K562 (cell line): Measurements from ENCODE around the gene CHRM1. TPM values are rescaled to one million over a fixed set of nuclear protein-coding genes. Genes with fewer than 3 reads are reported as not detected.

Source experiments
- ATAC-seq: fragments of 200-7000 bp; cut with Tn5 transposase; 3 replicates; pipeline ENCODE4 v1.9.1; 2020; ENCODE audit warnings: moderate library complexity
- BruUV-seq: library from RNA; stranded (reverse); fragments of 400-500 nt; replicated peaks from 2 replicates; lab custom pipeline; 2021; lab: Mats Ljungman, UMichigan
- CTCF ChIA-PET: fragments of 300-600 bp; formaldehyde crosslinking; extraction: SDS; loops from one replicate; lab custom pipeline; 2021; ENCODE audit warnings: low intra/inter-chr PET ratio; lab: Yijun Ruan, JAX
- POLR2A ChIA-PET: fragments of 300-600, 350-650 bp; sonication (Branson Sonifier 250); formaldehyde crosslinking; extraction: SDS; loops from one replicate; lab custom pipeline; 2021; ENCODE audit warnings: antibody characterized with exemption, inconsistent platforms; lab: Yijun Ruan, JAX
- DNase-seq, 4 experiments: peaks; one replicate each; pipeline versions ENCODE4 v3.0.0 to v3.0.0-alpha.2; 2011 to 2018; ENCODE audit warnings: low spot score in 3 of 4, mixed read lengths in 3 of 4; ENCODE audit errors: extremely low read depth in 1 of 4
- FAIRE-seq: peaks from 2 replicates; lab custom pipeline; 2011; peaks lifted over from hg19 to GRCh38; lab: Jason Lieb, UNC
- H2AFZ ChIP-seq: 2 replicates; pipeline ENCODE4 v1.6.0; 2011; ENCODE audit warnings: low read depth, low read length, control low read depth, inconsistent platforms
- H3K27ac ChIP-seq: fragments of 200-600 bp; 3 replicates; pipeline ENCODE4 v1.8.0; 2011; ENCODE audit warnings: low read depth, mild to moderate bottlenecking, control low read depth, inconsistent platforms, low read length, moderate library complexity, mixed read lengths; ENCODE audit errors: extremely low read depth
- H3K27me3 ChIP-seq, 2 experiments: fragments of 300-600 bp in 1 of 2; 2 replicates in 1 of 2; 3 replicates in 1 of 2; pipeline versions ENCODE4 v1.6.0 to v1.8.0; 2011; ENCODE audit warnings: inconsistent platforms in 2 of 2, low read length in 2 of 2, mild to moderate bottlenecking in 1 of 2, mixed read lengths in 1 of 2, moderate library complexity in 1 of 2; ENCODE audit not compliant: control insufficient read depth in 2 of 2, insufficient read depth in 2 of 2
- H3K36me3 ChIP-seq: fragments of 300-600 bp; 3 replicates; pipeline ENCODE4 v1.8.0; 2011; ENCODE audit warnings: mild to moderate bottlenecking, low read length, inconsistent platforms; ENCODE audit not compliant: control insufficient read depth, insufficient read depth
- H3K4me1 ChIP-seq, 2 experiments: fragments of 200-600 bp in 1 of 2; replicated peaks in 1 of 2; 2 replicates in 1 of 2; 3 replicates in 1 of 2; pipeline versions ENCODE4 v1.5.1 to v1.8.0; 2011; ENCODE audit warnings: inconsistent platforms in 2 of 2, low read length in 2 of 2, mild to moderate bottlenecking in 1 of 2, mixed read lengths in 1 of 2, moderate library complexity in 1 of 2; ENCODE audit not compliant: control insufficient read depth in 2 of 2, insufficient read depth in 2 of 2
- H3K4me2 ChIP-seq: 2 replicates; pipeline ENCODE4 v1.6.1; 2011; ENCODE audit warnings: low read length, control low read depth, inconsistent platforms, mixed read lengths; ENCODE audit not compliant: insufficient read depth
- H3K4me3 ChIP-seq: fragments of 200-600 bp; sonication (generic), shearing (Covaris generic); 2 replicates; pipeline ENCODE4 v1.5.1; 2016; ENCODE audit warnings: control low read depth, inconsistent platforms
- H3K79me2 ChIP-seq: fragments of 200-600 bp; 3 replicates; pipeline ENCODE4 v1.8.0; 2011; ENCODE audit warnings: low read length, inconsistent platforms; ENCODE audit not compliant: control insufficient read depth, insufficient read depth
- H3K9ac ChIP-seq, 2 experiments: 2 replicates each; pipeline versions ENCODE4 v1.6.0 to v1.6.1; 2011; ENCODE audit warnings: low read depth in 2 of 2, low read length in 2 of 2, control low read depth in 1 of 2, inconsistent platforms in 1 of 2, mild to moderate bottlenecking in 1 of 2, mixed read lengths in 1 of 2; ENCODE audit not compliant: insufficient read depth in 1 of 2
- H3K9me1 ChIP-seq: one replicate; pipeline ENCODE4 v1.6.0; 2011; ENCODE audit warnings: inconsistent platforms, mild to moderate bottlenecking, low read length, moderate library complexity; ENCODE audit not compliant: control insufficient read depth, insufficient read depth
- H3K9me3 ChIP-seq: replicated peaks from 2 replicates; pipeline ENCODE4 v1.5.1; 2011; ENCODE audit warnings: low read depth, low read length, inconsistent platforms; ENCODE audit not compliant: control insufficient read depth, insufficient read depth
- H4K20me1 ChIP-seq: replicated peaks from 2 replicates; pipeline ENCODE4 v1.6.1; 2011; ENCODE audit warnings: low read length, inconsistent platforms, mixed read lengths; ENCODE audit not compliant: control insufficient read depth, insufficient read depth
- BHLHE40 ChIP-seq: IDR thresholded peaks from 2 replicates; pipeline ENCODE4 v1.6.1; 2011; ENCODE audit warnings: low read length, improper control_type of control experiment
- CEBPG ChIP-seq, 3 experiments: fragments of 200-800 bp in 1 of 3; sonication (Bioruptor generic) in 1 of 3; sonication (generic) in 1 of 3; formaldehyde crosslinking in 1 of 3; IDR thresholded peaks in 2 of 3; conservative IDR thresholded peaks in 1 of 3; 2 replicates each; pipeline versions ENCODE4 v1.6.1 to v1.8.0; 2016 to 2022; ENCODE audit warnings: missing compliant biosample characterization in 2 of 3, missing genetic modification characterization in 2 of 3, mild to moderate bottlenecking in 1 of 3, missing genetic modification reagents in 1 of 3
- EGR1 ChIP-seq: fragments of 450-650 bp; conservative IDR thresholded peaks from 2 replicates; pipeline ENCODE4 v1.6.1; 2017; ENCODE audit warnings: mild to moderate bottlenecking
- HES1 ChIP-seq: fragments of 450-650 bp; IDR thresholded peaks from 2 replicates; pipeline ENCODE4 v1.6.1; 2016; ENCODE audit warnings: low read depth, mild to moderate bottlenecking, moderate library complexity
- IRF9 ChIP-seq: fragments of 450-650 bp; IDR thresholded peaks from 2 replicates; pipeline ENCODE4 v1.6.1; 2016; ENCODE audit warnings: missing biosample characterization, missing genetic modification characterization
- KLF16 ChIP-seq: IDR thresholded peaks from 2 replicates; pipeline ENCODE4 v1.6.1; 2016; ENCODE audit warnings: antibody characterized with exemption
- L3MBTL2 ChIP-seq: fragments of 450-650 bp; IDR thresholded peaks from 2 replicates; pipeline ENCODE4 v1.6.1; 2016; ENCODE audit warnings: mild to moderate bottlenecking, moderate library complexity
- NFIC ChIP-seq: fragments of 450-650 bp; IDR thresholded peaks from 2 replicates; pipeline ENCODE4 v1.6.1; 2017; ENCODE audit warnings: mild to moderate bottlenecking, inconsistent platforms
- PURB ChIP-seq: sonication (generic); formaldehyde crosslinking; IDR thresholded peaks from 2 replicates; pipeline ENCODE4 v1.9.0; 2021; ENCODE audit warnings: low read depth, mild to moderate bottlenecking, missing genetic modification reagents
- SMAD3 ChIP-seq: fragments of 450-650 bp; formaldehyde crosslinking; conservative IDR thresholded peaks from 2 replicates; pipeline ENCODE4 v1.4.0; 2020; ENCODE audit warnings: mild to moderate bottlenecking
- TEAD2 ChIP-seq: fragments of 450-650 bp; IDR thresholded peaks from 2 replicates; pipeline ENCODE4 v1.6.1; 2016; ENCODE audit warnings: missing genetic modification characterization, control low read depth, missing compliant biosample characterization
- ZNF41 ChIP-seq: fragments of 250-450 bp; sonication (Bioruptor Pico); conservative IDR thresholded peaks from 2 replicates; pipeline ENCODE4 v1.4.0; 2020; ENCODE audit warnings: mild to moderate bottlenecking
- ZNF780A ChIP-seq: fragments of 250-450 bp; sonication (Bioruptor Pico); IDR thresholded peaks from 2 replicates; pipeline ENCODE4 v1.5.0; 2021; ENCODE audit warnings: mild to moderate bottlenecking
- WGBS: fragments of 100-300 bp; shearing (Covaris generic); methylation state at CpG from one replicate; pipeline ENCODE4 v1.1.6; 2016; ENCODE audit warnings: low coverage, mixed read lengths; ENCODE audit not compliant: insufficient coverage; ENCODE audit errors: missing lambda C conversion rate; 5-methylcytosine and 5-hydroxymethylcytosine counted together
- in situ Hi-C: fragments of 300-500 bp; cut with MboI; formaldehyde crosslinking; loops from 4 replicates; pipeline ENCODE4 v1.15.0; 2018; ENCODE audit warnings: inconsistent platforms, mixed read lengths
- intact Hi-C: fragments of 100-400 bp; cut with micrococcal nuclease; formaldehyde crosslinking; loops from 2 replicates; pipeline ENCODE4 v1.14.2; 2022
- polyA plus RNA-seq, 8 experiments: library from polyadenylated mRNA; depleted of rRNA in 4 of 8; stranded (reverse) in 5 of 8; unstranded in 3 of 8; fragments of >200 nt; fragmentation: Nextera tagmentation in 2 of 8; fragmentation: Illumina TruSeq in 1 of 8; extraction: Ambion mirVana in 2 of 8; extraction: Trizol in 1 of 8; gene quantifications; 2 replicates each; pipeline versions ENCODE4 v1.2.1 to v1.2.3, GENCODE V29; 2011 to 2014; ENCODE audit warnings: inconsistent platforms in 1 of 8, missing spikeins in 1 of 8
- total RNA-seq, 7 experiments: library from RNA; depleted of rRNA in 6 of 7; stranded (reverse); fragments of >200 nt in 6 of 7; fragmentation: Illumina TruSeq in 2 of 7; extraction: Trizol in 2 of 7; gene quantifications; 2 replicates each; pipeline versions ENCODE4 v1.2.1 to v1.2.3, GENCODE V29; 2011 to 2021; ENCODE audit warnings: low replicate concordance in 1 of 7

The CHRM1 gene
- total and polyA plus RNA-seq, 9 of the 15 experiments (the other 6 are each of a cell fraction or from before 2014, with no cell fraction given) = not detected

- WGBS = 5% methylated on average over 4 of the region's 4 CpGs
- no peak for ATAC-seq
- TF ChIP-seq CEBPG (CRISPR knock-in tag; IDR thresholded peaks at IDR 0.05) (no peak), CEBPG (tag; conservative IDR thresholded peaks at IDR 0.05 in 1 of 2, IDR thresholded peaks at IDR 0.05 in 1 of 2) (peak in 1 of 2 experiments; percentile 29; a peak in 1 of 4 replicates), KLF16 (no peak)
Observed at GRCh38 chr11:62922189-62922589, 1.0 kb upstream of the CHRM1 start.

GRCh38 chr11:62921573-62922188, 518 bp upstream of the CHRM1 start:
- Histone ChIP-seq H3K9me1 (no peaks in the 10 kb centered on the region), H3K4me3 (no peak overlapping the region), H3K27ac (no peak overlapping the region), H3K4me1 (peaks cover 19 to 59% of the 10 kb centered on the region in 2 experiments), H2AFZ (no peak overlapping the region), H3K79me2 (no peaks in the 10 kb centered on the region), H3K9me3 (no peaks in the 10 kb centered on the region), H4K20me1 (peaks cover 10% of the 10 kb centered on the region; the same call in 1 of the 2 replicates), H3K36me3 (no peaks in the 10 kb centered on the region), H3K4me2 (no peak overlapping the region), H3K27me3 (peaks cover 14 to 29% of the 10 kb centered on the region in 2 experiments; a peak in 4 of 5 replicates), H3K9ac (peak overlapping the region in 1 of 2 experiments; percentile 38; a peak in 1 of 4 replicates)
- DNase-seq (peak in 2 of 4 experiments; percentile 34 to 35), FAIRE-seq (no peak), ATAC-seq (no peak; the same call in 2 of the 3 replicates)
- intact Hi-C loops = no loop called here
- in situ Hi-C loops = no loop called here
- ChIA-PET POLR2A (interaction anchor here (0.8 kb wide), 1 partner anchor 13 kb away, joined by 5 read pairs; no protein-coding TSS in a partner anchor), CTCF (interaction anchor here (1.7 kb wide), 1 partner anchor 15 kb away, joined by 4 read pairs; no protein-coding TSS in a partner anchor)
- 11% methylated on average over 13 of the region's 19 CpGs for WGBS
- BruUV-seq = no TSS peak
- TF ChIP-seq L3MBTL2 (no peak), IRF9 (tag) (no peak), EGR1 (0 out of 2 replicates have a peak, but pooled peaks have one; percentile 40), ZNF780A (CRISPR knock-in tag) (no peak), PURB (CRISPR knock-in tag) (no peak), SMAD3 (CRISPR knock-in tag) (no peak), ZNF41 (CRISPR knock-in tag) (no peak), NFIC (peak; percentile 41), BHLHE40 (peak; percentile 83), TEAD2 (tag) (no peak), HES1 (no peak)

More at GRCh38 chr11:62922189-62922589, 1.0 kb upstream of the CHRM1 start:
- ChIA-PET CTCF (interaction anchor here (1.7 kb wide), 1 partner anchor 16 kb away, joined by 4 read pairs; no protein-coding TSS in a partner anchor), POLR2A (interaction anchor here (0.7 kb wide), 1 partner anchor 67 kb away, joined by 5 read pairs; no protein-coding TSS in a partner anchor)
- in situ Hi-C loops = no loop called here
- Histone ChIP-seq H3K4me1 (peaks cover 19 to 64% of the 10 kb centered on the region in 2 experiments), H3K9me3 (no peaks in the 10 kb centered on the region), H3K9me1 (no peaks in the 10 kb centered on the region), H3K36me3 (no peaks in the 10 kb centered on the region), H3K4me2 (no peak overlapping the region), H3K27me3 (peaks cover 15 to 29% of the 10 kb centered on the region in 2 experiments; a peak in 4 of 5 replicates), H3K4me3 (no peak overlapping the region), H3K79me2 (no peaks in the 10 kb centered on the region), H4K20me1 (peaks cover 10% of the 10 kb centered on the region; the same call in 1 of the 2 replicates), H2AFZ (no peak overlapping the region), H3K9ac (no peak overlapping the region), H3K27ac (no peak overlapping the region)
- DNase-seq (no peak), FAIRE-seq (peak; percentile 15)
- intact Hi-C loops = no loop called here
- BruUV-seq = no TSS peak
